ENCODE measurements around the gene MADD. TPM values are rescaled to one million over a fixed set of nuclear protein-coding genes. Genes with fewer than 3 reads are reported as not detected.

MADD gene
- total RNA-seq, 1 donor from 2014 or later, result 9.0 TPM

DNA sequence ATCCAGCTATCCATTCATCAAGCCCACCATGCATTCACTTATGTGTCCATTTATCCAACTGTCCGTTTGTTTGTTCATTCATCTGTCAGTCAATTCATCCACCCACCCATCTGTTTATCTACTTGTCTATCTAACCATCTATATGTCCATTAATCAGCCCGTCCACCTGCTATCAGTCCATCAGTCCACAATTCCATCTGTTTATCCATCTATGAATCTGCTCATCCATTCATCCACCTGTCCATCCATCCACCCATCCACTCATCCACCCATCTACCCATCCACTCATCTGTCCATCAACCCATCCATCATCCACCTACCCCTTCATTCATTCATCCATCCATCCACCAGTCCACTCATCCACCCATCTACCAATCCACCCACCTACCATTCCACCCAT, 109.4 kb downstream of the MADD start:
- no peak for DNase-seq (ENCODE audit: low read depth)
- Histone ChIP-seq H3K36me3 (ENCODE audit: control insufficient read depth, insufficient read depth, low read length) (no peaks in the 10 kb centered on the region), H3K4me3 (ENCODE audit: low read depth, low read length) (no peak overlapping the region), H3K27me3 (ENCODE audit: control insufficient read depth, insufficient read depth, low read length) (no peaks in the 10 kb centered on the region)
- FAIRE-seq, result no peak
- TF ChIP-seq, protein P1, sequence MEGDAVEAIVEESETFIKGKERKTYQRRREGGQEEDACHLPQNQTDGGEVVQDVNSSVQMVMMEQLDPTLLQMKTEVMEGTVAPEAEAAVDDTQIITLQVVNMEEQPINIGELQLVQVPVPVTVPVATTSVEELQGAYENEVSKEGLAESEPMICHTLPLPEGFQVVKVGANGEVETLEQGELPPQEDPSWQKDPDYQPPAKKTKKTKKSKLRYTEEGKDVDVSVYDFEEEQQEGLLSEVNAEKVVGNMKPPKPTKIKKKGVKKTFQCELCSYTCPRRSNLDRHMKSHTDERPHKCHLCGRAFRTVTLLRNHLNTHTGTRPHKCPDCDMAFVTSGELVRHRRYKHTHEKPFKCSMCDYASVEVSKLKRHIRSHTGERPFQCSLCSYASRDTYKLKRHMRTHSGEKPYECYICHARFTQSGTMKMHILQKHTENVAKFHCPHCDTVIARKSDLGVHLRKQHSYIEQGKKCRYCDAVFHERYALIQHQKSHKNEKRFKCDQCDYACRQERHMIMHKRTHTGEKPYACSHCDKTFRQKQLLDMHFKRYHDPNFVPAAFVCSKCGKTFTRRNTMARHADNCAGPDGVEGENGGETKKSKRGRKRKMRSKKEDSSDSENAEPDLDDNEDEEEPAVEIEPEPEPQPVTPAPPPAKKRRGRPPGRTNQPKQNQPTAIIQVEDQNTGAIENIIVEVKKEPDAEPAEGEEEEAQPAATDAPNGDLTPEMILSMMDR (IDR thresholded peaks at IDR 0.05; ENCODE audit: insufficient read depth, low read length, severe bottlenecking), result no peak

Other genes with a start within 250 kb of the MADD start
- gene ARFGAP2, start 93.3 kb upstream of the MADD start, total RNA-seq, result 99.7 and 105 TPM in 2 replicates
- gene PACSIN3, start 83.7 kb upstream of the MADD start, total RNA-seq, result 63.2 and 97.1 TPM in 2 replicates
- 31.5 and 39.0 TPM in 2 replicates for gene DDB2, start 55.2 kb upstream of the MADD start, total RNA-seq
- 8.4 and 13.1 TPM in 2 replicates for gene ACP2, start 21.3 kb upstream of the MADD start, total RNA-seq
- 9.5 and 10.1 TPM in 2 replicates for gene NR1H3, start 12.1 kb upstream of the MADD start, total RNA-seq
- under 0.01 TPM in 1 of 2 replicates, not detected in the other for gene MYBPC3, start 82.6 kb downstream of the MADD start, total RNA-seq
- gene SPI1, start 108.4 kb downstream of the MADD start, total RNA-seq, result not detected in 2 replicates
- gene SLC39A13, start 138.5 kb downstream of the MADD start, total RNA-seq, result 12.3 and 18.2 TPM in 2 replicates
- gene PSMC3, start 156.3 kb downstream of the MADD start, total RNA-seq, result 141 and 143 TPM in 2 replicates
- gene RAPSN, start 179.0 kb downstream of the MADD start, total RNA-seq, result 0.26 and 0.64 TPM in 2 replicates